Right forelimb (tissue), 1 donor: ENCODE measurements around the gene MOGAT3.

Experiments
- DNase-seq: peaks from one replicate; pipeline ENCODE4 v3.0.0-alpha.2; 2018

Gene MOGAT3

DNA sequence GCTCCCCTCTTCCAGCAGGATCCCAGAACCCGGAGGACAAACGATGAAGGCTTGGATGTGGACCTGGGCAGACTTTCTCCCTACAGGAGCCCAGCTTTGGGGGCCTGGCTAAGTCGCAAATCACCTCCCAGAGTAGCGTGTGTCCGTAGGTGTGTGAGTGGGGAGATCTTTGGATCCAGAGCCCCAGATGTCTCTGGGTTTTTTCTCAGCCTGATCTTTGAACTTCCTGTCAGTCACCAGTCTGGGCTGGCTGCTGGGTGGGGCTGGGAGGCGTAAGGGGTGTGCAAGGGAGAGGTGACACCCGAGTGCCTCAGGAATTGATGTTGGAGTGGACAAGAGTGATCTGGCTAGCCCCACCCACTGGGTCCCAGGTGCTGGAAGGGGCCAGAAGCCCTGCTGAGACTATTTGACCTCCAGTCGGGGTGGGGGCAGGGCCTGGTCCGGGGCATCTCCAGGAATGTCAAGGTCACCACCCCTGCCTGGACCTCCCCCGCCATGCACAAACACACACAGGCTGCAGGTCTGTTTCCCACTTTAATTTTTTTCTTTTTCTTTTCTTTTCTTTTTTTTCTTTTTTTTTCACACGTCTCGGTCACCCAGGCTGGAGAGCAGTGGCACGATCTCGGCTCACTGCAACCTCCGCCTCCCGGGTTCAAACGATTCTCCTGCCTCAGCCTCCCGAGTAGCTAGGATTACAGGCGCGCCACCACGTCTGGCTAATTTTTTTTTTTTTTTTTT lies at the start of gene MOGAT3:
Gene MOGAT3, minus strand, starts transcription at position 175 of the 738 bp plus-strand sequence. CDS start 182 bp downstream, outside the sequence.
- DNase-seq: no peak

GRCh38 chr7:101250324-101250723 lies 49.5 kb upstream of the MOGAT3 start:
- no peak for DNase-seq

DNA sequence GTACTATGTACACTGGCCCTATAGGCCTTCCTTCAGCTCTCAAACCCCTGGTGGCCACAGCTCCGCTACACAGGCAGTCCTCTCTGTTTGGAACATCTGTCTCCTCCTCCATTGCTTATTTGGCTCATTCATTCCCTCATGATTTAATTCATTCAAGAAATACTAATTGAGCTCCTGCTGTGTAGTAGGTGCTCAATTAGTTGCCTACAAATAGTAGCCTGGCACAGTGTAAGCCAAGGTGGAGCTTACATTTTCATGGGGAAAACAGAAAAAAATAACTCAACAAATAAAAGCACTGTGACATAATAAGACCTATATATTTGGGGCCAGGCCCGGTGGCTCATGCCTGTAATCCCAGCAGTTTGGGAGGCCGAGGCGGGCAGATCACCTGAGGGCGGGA lies 47.4 kb upstream of the MOGAT3 start:
- DNase-seq: no peak

DNA sequence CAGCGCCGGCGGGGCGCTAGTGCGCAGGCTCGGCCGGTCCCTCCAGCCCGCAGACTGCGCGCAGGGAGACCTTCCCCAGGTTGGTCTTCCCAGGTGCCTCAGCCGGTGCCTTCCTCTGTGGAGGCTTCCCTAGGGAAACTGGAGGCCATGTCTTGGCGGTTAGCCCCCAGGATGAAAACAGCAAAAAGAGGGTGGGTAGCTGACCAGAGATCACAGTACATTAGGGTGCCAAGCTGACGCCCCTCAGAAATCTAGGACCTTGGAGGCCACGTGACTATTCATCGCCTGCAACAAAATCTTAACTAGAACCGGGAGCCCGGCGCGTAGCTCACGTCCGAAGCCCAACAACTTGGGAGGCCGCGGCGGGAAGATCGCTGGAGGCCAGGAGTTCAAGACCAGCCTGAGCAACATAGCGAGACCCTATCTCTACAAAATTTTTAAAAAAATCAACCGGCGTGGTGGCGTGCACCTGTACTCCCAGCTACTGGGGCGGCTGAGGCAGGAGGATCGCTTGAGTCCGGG lies 44.4 kb upstream of the MOGAT3 start:
- no peak for DNase-seq

DNA sequence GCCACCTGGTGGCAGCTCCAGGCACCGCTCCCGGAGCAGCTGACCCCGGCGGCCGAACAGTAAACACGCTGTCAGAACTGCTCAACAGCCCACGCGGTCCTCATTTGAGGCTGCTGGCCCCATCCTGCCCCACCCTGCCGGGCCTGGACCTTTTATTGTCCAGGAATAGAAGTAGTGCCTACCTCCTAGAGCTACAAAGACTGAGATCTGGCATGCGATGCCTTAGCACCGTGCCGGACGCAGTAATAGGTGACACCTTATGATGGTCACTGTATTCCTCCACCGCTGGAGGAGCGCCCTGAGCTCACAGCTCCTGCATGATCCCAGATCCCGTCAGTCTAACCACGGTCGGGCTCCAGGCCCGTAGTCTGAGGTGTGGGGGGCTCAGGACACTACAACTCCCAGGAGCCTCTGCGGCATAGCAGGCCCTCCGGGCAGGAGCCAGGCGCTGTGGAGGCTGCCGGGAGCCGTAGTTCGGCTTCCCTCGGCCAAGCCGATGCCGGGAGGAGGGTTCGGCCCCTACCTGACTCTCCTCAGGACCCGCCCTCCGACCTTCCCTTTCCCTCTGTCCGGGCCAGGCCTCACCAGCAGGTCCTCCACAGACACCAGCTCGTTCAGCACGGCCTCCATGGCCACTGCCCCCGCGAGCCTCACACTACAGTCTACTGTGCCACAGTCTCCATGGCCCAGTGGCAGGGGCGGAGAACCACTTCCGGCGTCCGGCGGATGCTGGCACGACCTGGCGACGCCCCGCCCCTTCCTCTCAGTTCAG lies 43.7 kb upstream of the MOGAT3 start, which contains the start of gene FIS1:
Gene FIS1, minus strand, starts transcription at position 707 of the 772 bp plus-strand sequence. Its CDS starts 77 bp downstream, at position 630.
- DNase-seq: peak; percentile 95

DNA sequence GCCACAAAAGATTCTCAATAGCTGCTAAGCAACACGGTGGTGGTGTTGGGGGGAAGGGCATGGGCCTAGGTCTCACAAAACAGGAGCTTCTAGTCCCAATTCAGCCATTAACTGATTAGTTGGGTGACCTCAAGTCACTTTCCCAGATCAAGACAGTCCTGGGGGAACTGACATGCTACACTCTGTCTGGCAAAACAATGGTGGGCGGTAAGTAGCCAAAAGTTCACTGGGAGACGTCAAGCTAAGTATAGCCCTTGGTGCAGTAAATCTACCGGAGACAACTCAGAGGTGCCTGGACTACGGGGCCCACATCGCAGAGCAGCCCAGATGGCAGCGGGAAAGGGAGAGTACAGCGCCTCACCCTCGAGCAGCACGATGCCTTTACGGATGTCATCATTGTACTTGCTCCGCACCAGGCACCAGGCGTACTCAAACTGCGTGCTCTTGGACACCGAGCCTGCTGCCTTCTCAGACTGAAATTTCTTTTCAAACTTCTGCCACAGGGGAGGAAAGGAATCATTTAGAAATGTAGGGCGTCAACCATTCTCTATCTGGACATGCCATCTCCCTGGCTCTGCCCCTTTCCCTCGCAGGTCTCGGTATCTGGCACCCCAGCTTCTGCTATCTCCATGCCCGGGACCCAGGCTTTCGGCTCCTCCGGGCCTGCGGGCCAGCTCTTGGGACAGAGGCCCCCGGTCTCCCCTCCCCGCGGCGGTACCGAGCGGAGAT lies 43.0 kb upstream of the MOGAT3 start:
- DNase-seq: no peak

DNA sequence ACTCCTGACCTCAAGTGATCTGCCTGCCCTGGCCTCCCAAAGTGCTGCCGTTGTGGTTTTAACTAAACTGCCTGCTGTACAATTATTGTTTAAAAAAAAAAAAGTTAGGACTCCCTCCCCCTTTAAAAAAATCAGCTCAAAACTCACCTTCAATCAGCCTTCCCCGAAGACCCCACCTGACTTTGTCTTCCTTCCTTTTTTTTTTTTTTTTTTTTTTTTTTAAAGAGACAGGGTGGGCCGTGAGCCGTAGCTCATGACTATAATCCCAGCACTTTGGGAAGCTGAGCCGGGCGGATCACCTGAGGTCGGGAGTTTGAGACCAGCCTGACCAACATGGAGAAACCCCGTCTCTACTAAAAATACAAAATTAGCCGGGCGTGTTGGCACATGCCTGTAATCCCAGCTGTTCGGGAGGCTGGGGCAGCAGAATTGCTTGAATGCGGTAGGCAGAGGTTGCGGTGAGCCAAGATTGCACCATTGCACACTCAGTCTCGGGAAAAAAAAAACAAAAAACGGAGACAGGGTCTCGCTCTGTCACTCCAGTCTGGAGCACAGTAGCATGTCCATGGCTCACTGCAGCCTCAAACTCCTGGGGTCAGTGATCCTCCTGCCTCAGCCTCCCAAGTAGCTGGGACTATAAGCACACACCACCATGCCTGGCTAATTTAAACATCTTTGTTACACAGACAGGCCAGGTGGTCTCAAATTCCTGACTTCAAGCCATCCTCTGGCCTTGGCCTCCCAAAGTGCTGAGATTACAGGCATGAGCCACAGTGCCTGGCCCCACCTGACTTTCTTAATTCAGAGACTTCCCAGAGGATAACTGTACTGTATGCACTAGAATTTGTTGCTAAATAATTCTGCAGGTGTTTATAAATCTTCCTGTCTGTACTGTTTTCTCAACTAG lies 40.9 kb upstream of the MOGAT3 start:
- no peak for DNase-seq

DNA sequence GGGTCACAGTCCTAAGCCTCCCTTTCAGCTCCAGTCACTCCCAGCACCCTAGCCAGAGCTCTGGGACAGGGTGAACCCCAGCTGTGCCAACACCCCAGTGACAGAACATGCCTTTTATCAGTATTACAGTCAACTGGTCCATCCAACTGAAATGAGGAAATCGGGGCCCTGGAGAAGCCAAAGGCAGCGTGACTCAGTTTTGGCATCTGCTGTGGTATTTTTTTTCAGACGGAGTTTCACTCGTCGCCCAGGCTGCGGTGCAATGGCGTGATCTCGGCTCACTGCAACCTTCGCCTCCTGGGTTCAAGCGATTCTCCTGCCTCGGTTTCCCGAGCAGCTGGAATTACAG lies 40.2 kb upstream of the MOGAT3 start:
- DNase-seq: no peak

DNA sequence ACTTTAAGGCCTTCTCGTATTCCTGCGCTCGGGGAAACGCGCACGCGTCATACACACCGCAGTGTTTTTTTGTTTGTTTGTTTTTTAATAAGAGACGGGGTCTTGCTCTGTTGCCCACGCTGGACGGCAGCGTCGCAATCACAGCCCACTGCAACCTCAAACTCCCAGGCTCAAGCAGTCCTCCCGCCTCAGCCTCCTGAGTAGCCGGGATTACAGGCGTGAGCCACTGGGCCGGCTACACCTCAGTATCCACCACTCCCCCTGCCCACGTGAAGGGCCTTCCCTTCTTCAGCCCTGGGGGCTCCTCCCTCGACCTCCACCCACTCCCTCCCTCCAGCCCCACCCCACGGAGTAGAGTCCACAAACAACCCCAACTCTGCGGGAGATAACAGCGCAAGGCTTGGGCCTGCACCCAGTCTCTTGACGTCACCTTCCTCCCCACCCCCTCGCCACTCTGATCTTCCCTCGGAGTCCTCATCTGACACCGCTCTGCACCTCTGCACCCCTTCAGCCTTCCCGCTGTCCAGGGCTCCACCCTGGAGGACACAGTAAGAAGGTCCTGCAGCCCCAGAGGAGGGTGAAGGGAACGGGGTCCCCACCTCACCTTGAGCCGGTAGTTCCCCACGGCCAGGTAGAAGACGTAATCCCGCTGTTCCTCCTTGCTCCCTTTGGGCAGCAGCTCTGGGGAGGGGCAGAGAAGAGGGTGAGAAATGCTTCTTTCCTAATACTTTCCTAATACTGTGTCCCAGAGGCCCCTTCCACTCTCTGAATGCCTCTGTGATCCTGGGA lies 39.6 kb upstream of the MOGAT3 start:
- no peak for DNase-seq

DNA sequence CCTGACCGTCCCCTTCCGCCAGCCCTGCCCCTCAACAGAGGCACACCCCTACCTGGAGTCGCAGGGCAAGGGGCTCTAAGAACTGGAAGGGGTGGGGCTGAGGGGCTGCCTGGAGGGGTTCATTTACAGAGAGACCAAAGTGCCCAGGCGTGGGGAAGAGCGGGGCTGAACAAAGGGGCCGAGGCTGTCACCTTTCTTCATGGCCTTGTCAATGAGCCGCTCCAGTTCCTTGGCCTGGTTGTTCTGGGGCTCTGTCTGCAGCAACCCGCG lies 39.0 kb upstream of the MOGAT3 start:
- no peak for DNase-seq

GRCh38 chr7:101239191-101239950 lies 38.5 kb upstream of the MOGAT3 start:
- no peak for DNase-seq

DNA sequence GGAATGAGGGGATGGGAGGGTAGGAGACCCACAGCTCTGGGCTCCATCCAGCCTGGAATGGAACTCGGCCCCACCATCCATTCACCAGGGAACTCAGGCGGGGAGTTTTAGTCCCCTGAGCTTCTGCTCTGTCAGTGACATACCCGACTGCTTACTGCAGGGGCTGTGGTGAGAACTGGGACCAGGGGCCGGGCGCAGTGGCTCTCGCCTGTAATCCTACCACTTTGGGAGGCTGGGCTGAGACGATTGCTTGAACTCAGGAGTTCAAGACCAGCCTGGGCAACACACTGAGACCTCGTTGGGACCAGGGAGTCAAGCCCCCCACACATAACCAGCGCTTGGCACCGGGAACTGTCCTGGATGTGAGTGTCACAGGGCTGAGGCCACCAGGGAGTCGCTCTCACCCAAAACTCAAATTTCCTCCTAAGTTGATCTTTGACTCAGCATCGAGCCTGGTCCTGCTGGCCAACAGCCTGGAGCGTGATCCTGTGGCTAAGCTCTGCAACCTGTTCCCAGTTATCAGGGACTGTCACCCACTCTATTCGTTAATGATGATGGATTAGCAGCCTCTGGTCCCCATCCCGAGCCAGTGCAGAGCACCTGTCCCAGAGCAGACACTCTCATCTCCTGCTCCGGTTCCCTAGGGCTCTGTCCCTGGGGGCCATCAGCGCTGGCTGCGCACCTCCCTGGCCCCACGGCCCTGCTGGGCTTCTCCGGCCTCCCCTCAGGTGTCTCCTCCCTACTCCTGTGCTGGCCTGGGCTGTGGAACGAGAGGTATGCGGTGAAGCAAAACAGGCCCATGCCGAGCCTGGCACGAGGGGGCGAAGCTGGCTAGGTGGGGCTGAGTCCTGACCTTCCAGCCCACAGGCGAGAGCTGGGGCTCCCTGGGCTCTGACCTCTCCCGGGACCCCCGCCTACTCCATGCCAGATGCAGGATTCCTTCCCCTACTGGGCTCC lies 37.7 kb upstream of the MOGAT3 start:
- DNase-seq: no peak

GRCh38 chr7:101237206-101238067 lies 36.6 kb upstream of the MOGAT3 start, which contains the start of gene CLDN15:
TSS of gene CLDN15 (minus strand) at chr7:101237802. CDS start at chr7:101237581, 221 bp downstream.
- DNase-seq: peak; percentile 78

DNA sequence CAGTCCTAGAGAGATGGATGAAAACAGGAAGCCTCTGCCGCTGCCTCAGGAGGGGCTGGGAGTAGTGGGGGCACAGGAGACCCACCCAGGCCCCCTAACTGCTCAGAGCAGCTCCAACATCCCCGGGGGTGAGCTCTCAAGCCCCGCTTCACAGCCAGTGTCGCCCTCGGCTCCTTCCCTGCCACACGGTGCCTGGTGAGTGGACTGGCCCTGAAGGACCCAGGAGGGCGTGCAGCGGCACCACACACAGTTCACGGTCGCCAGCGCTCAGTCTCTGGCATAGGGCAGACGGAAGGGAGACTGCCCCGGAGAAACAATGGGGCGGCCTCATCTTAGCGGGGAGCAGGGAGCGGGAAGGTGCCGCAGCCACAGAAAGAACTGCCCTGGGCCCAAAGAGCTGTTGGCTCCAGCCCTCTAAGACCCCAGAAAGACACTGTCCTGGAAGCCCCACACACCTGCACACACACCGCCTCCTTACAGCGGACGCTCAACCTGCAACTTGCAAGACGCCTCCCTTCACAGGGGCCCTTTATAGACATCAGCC lies 35.5 kb upstream of the MOGAT3 start:
- DNase-seq: no peak

GRCh38 chr7:101235522-101235921 lies 34.7 kb upstream of the MOGAT3 start:
- DNase-seq: no peak

DNA sequence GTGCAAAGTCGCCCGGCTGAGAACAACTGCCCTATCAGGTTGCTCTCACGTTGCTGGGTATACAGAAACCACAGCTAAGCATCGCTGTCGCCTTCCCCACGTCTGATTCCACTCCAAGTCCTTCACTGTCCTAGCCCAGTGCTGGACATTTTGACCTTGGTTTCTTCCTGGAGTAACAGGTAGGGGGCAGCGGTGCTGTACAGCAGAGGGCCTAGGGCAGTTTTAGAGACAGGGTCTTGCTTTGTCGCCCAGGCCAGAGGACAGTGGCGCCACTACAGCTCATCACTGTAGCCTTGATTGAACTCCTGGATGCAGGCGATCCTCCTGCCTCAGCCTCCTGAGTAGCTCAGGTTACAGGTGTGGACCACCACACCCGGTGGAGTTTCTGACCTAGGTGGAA lies 34.2 kb upstream of the MOGAT3 start:
- no peak for DNase-seq

DNA sequence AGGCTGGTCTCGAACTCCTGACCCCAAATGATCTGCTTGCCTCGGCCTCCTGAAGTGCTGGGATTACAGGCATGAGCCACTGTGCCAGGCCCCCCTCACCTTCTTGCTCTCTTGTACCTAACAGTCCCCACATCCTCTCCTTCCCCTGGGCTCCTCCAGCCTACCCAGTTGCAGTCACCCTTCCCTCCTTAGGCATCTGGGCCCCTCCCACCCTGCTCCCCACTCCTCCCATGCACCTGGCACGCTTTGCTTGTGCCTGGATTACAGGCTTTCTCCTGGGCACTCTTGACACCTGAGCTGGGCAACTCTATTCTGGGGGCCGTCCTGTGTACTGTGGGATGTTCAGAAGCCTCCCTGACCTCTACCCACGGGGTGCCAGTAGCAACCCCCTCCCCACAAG lies 33.8 kb upstream of the MOGAT3 start:
- DNase-seq: no peak

- no peak for DNase-seq
Measured at GRCh38 chr7:101233907-101234547, 33.2 kb upstream of the MOGAT3 start.
